Nephron progenitor cell (in vitro differentiated cells): Measurements from ENCODE around the gene TUBA1B.

Experiments
- DNase-seq: peaks from one replicate; pipeline ENCODE4 v3.0.0; 2021
- H3K27ac Mint-ChIP-seq: 2 replicates; pipeline ENCODE4 v1.8.0; 2021; ENCODE audit warnings: mild to moderate bottlenecking, moderate library complexity, mixed read lengths
- H3K27me3 Mint-ChIP-seq: 2 replicates; pipeline ENCODE4 v1.8.0; 2021; ENCODE audit warnings: mild to moderate bottlenecking, low read depth, mixed read lengths; ENCODE audit not compliant: poor library complexity
- H3K36me3 Mint-ChIP-seq: 2 replicates; pipeline ENCODE4 v1.8.0; 2021; ENCODE audit warnings: low read depth, mixed read lengths
- H3K4me1 Mint-ChIP-seq: 2 replicates; pipeline ENCODE4 v1.8.0; 2021; ENCODE audit warnings: mixed read lengths
- H3K4me3 Mint-ChIP-seq: 2 replicates; pipeline ENCODE4 v1.8.0; 2021; ENCODE audit warnings: mild to moderate bottlenecking, moderate library complexity, mixed read lengths
- H3K9me3 Mint-ChIP-seq: 2 replicates; pipeline ENCODE4 v1.8.0; 2021; ENCODE audit warnings: mild to moderate bottlenecking, moderate library complexity, mixed read lengths
- TF ChIP-seq, protein P1 (sequence below): fragments of 200-600 bp; sonication (generic); IDR thresholded peaks from 2 replicates; pipeline ENCODE4 v1.5.0; 2021; ENCODE audit warnings: antibody characterized with exemption

The TUBA1B gene

DNA sequence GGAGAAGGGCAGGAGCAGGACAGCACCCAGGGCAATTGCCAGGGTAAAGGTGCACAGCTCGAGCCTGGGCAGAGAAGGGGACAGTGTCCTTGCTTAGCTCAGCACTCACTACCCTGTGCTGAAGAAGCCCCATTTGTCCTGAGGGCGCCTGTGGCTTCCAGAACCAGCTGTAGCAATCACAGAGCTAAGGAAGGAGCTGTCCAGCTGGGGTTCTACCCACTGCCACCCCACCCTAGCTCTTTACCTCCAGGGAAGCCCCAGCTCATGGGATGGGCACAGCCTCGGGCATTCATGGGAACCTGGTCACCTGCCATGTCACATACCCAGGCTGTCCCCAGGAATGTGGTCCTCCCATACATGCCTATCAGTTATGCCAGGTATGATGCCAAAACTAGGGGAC is 26.4 kb downstream of the TUBA1B start:
- H3K4me3 Mint-ChIP-seq: no peak overlapping the region
- no peaks in the 10 kb centered on the region for H3K9me3 Mint-ChIP-seq
- no peak overlapping the region for H3K27ac Mint-ChIP-seq
- H3K36me3 Mint-ChIP-seq: peaks cover 34% of the 10 kb centered on the region
- TF ChIP-seq, protein P1, sequence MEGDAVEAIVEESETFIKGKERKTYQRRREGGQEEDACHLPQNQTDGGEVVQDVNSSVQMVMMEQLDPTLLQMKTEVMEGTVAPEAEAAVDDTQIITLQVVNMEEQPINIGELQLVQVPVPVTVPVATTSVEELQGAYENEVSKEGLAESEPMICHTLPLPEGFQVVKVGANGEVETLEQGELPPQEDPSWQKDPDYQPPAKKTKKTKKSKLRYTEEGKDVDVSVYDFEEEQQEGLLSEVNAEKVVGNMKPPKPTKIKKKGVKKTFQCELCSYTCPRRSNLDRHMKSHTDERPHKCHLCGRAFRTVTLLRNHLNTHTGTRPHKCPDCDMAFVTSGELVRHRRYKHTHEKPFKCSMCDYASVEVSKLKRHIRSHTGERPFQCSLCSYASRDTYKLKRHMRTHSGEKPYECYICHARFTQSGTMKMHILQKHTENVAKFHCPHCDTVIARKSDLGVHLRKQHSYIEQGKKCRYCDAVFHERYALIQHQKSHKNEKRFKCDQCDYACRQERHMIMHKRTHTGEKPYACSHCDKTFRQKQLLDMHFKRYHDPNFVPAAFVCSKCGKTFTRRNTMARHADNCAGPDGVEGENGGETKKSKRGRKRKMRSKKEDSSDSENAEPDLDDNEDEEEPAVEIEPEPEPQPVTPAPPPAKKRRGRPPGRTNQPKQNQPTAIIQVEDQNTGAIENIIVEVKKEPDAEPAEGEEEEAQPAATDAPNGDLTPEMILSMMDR: no peak
- no peaks in the 10 kb centered on the region for H3K27me3 Mint-ChIP-seq
- H3K4me1 Mint-ChIP-seq: peaks cover 24% of the 10 kb centered on the region
- DNase-seq: no peak

DNA sequence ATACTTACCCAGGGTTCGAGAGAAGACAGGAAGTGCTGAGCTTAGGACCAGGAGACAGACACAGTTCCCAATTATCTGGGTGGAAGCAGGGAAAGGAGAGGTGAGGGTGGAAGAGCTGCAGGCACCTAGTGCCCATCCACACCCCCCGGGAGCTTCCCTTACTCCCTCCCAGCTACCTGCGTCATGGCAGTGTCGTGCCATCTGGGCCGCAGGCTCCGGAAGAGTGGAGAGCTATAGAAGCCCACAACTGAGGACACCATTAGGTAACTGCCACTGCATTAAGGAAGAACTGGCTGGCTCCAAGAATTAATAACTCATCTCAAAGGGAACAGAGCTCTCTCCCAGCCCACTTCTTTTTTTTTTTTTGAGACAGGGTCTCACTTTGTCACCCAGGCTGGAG is 30.8 kb downstream of the TUBA1B start:
- Mint-ChIP-seq H3K27ac (peak overlapping the region; percentile 54), H3K36me3 (peaks cover 70% of the 10 kb centered on the region), H3K9me3 (no peaks in the 10 kb centered on the region), H3K4me3 (no peak overlapping the region), H3K4me1 (peaks cover 2% of the 10 kb centered on the region), H3K27me3 (peaks cover 13% of the 10 kb centered on the region)
- TF ChIP-seq, protein P1: no peak
- DNase-seq: no peak

DNA sequence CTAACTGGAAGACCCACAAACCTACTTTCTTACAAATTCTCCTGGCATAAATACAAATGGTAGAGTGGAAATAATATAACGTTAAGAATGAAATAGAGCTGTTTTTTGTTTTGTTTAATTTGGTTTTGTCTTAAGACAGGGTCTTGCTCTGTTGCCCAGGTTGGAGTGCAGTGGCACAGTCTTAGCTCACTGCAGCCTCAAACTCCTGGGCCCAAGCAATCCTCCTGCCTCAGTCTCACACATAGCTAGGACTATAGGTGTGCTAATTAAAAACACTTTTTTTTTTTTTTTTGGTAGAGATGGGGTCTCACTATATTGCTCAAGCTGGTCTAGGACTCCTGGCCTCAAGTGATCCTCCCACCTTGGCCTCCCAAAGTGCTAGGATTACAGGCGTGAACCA is 32.5 kb downstream of the TUBA1B start:
- DNase-seq: no peak
- H3K9me3 Mint-ChIP-seq: no peaks in the 10 kb centered on the region
- H3K27me3 Mint-ChIP-seq: peaks cover 30% of the 10 kb centered on the region
- TF ChIP-seq, protein P1: no peak
- no peak overlapping the region for H3K27ac Mint-ChIP-seq
- no peak overlapping the region for H3K4me3 Mint-ChIP-seq
- peaks cover 16% of the 10 kb centered on the region for H3K4me1 Mint-ChIP-seq
- H3K36me3 Mint-ChIP-seq: peaks cover 63% of the 10 kb centered on the region

DNA sequence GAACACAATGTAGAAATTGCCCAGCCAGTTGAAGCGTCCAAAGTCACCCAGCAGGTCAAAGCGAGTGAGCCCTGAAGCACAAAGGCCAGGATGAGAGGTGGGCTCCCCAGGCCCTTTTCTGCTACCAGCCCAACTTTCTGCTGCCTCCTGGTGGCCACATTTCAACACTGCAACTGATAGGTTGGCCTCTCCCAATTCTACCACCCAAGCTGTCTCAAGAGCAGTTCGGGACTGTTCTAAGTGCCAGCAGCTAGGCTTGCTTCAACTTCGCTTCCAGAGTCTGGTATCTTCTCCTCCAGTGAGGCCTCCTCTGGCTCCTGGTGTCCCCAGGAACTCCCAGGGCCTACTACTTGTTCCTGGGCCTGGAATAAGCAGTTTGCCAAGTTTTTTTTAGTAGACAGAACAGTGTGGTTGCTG is 33.2 kb downstream of the TUBA1B start:
- H3K9me3 Mint-ChIP-seq: no peaks in the 10 kb centered on the region
- H3K4me3 Mint-ChIP-seq: no peak overlapping the region
- TF ChIP-seq, protein P1: peak; percentile 80
- peaks cover 37% of the 10 kb centered on the region for H3K27me3 Mint-ChIP-seq
- DNase-seq: peak; percentile 75
- peaks cover 60% of the 10 kb centered on the region for H3K36me3 Mint-ChIP-seq
- peaks cover 22% of the 10 kb centered on the region for H3K4me1 Mint-ChIP-seq
- H3K27ac Mint-ChIP-seq: no peak overlapping the region

DNA sequence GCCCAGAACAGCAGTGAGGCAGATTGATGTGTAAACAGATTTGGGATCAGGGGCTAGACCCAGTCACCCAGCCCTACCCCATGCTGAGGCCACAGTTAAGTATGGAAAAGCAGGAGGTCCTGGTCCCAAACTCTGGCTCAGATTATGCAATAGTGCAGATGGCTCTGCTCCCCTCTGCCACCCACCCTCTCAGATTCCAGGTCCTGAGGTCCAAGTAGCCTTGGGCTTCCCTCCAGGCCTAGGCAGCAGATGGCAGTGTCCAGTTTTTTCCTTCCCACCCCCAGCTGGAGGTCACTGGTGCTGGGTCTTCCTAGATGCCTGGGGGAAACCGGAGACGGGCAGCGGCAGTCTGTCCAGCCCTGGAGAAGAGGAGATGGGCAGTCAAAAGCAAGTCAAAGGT is 33.8 kb downstream of the TUBA1B start:
- H3K36me3 Mint-ChIP-seq: peaks cover 60% of the 10 kb centered on the region

DNA sequence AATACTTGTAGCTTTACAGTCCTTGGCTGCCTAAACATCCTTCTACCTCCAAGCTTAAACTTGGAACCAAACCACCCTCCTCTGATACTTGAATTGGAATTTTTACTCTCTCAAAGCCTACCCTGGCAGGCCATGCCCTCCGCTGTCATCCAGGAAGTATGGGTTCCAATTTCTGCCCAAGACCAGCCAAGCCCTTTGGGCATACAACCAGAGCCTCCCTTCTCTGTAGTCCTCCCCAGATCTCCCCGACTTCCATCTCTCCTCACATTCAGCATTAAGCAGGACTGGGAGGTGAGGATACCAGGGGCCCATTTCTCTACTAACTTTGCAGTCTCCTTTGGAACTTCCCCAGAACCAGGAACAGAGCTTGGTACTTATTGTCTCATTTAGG is 36.2 kb downstream of the TUBA1B start:
- no peaks in the 10 kb centered on the region for H3K9me3 Mint-ChIP-seq
- DNase-seq: no peak
- H3K4me3 Mint-ChIP-seq: peak overlapping the region; percentile 69
- TF ChIP-seq, protein P1: no peak
- H3K27ac Mint-ChIP-seq: no peak overlapping the region
- peaks cover 40% of the 10 kb centered on the region for H3K36me3 Mint-ChIP-seq
- H3K4me1 Mint-ChIP-seq: peaks cover 44% of the 10 kb centered on the region
- peaks cover 67% of the 10 kb centered on the region for H3K27me3 Mint-ChIP-seq

More for the DNA sequence above, 33.8 kb downstream of the TUBA1B start:
- Mint-ChIP-seq H3K4me1 (peaks cover 26% of the 10 kb centered on the region), H3K27ac (no peak overlapping the region), H3K4me3 (no peak overlapping the region), H3K27me3 (peaks cover 43% of the 10 kb centered on the region), H3K9me3 (no peaks in the 10 kb centered on the region)
- TF ChIP-seq, protein P1: no peak
- DNase-seq: no peak
